Endothelial cell of umbilical vein (primary cell): Measurements from ENCODE around the gene HBQ1. TPM values are rescaled to one million over a fixed set of nuclear protein-coding genes. Genes with fewer than 3 reads are reported as not detected.

Experiments
- BruUV-seq: library from RNA; stranded (reverse); fragments of 400-500 nt; replicated peaks from 2 replicates; lab custom pipeline; 2021; lab: Mats Ljungman, UMichigan
- CTCF ChIA-PET: fragments of 300-600, 350-600 bp; sonication (Branson Sonifier 250); formaldehyde crosslinking; loops from one replicate; lab custom pipeline; 2021; ENCODE audit warnings: antibody characterized with exemption, inconsistent platforms; lab: Charles Lee
- POLR2A ChIA-PET: fragments of 300-600, 350-600 bp; sonication (Branson Sonifier 250); formaldehyde crosslinking; loops from one replicate; lab custom pipeline; 2021; ENCODE audit warnings: antibody characterized with exemption, inconsistent platforms; lab: Charles Lee
- DNase-seq: peaks from one replicate; pipeline ENCODE4 v3.0.0-alpha.2; 2011; ENCODE audit warnings: low read depth, low spot score
- FAIRE-seq: peaks from 2 replicates; lab custom pipeline; 2011; peaks lifted over from hg19 to GRCh38; lab: Jason Lieb, UNC
- H2AFZ ChIP-seq: 2 replicates; pipeline ENCODE4 v1.6.0; 2012; ENCODE audit warnings: low read depth, low read length, control low read depth, inconsistent platforms
- H3K27ac ChIP-seq: 2 replicates; pipeline ENCODE4 v1.5.1; 2011; ENCODE audit warnings: low read depth, mild to moderate bottlenecking, control low read depth, low read length, moderate library complexity; ENCODE audit not compliant: insufficient read depth
- H3K27me3 ChIP-seq, 2 experiments: 2 replicates each; pipeline versions ENCODE4 v1.6.0 to v1.6.1; 2011; ENCODE audit warnings: low read length in 2 of 2, mixed read lengths in 1 of 2; ENCODE audit not compliant: control insufficient read depth in 2 of 2, insufficient read depth in 2 of 2
- H3K36me3 ChIP-seq, 2 experiments: 2 replicates in 1 of 2; 3 replicates in 1 of 2; pipeline ENCODE4 v1.5.1; 2011; ENCODE audit warnings: low read length in 2 of 2, mild to moderate bottlenecking in 1 of 2, moderate library complexity in 1 of 2; ENCODE audit not compliant: control insufficient read depth in 2 of 2, insufficient read depth in 2 of 2; ENCODE audit errors: extremely low read depth in 1 of 2
- H3K4me1 ChIP-seq: 3 replicates; pipeline ENCODE4 v1.5.1; 2011; ENCODE audit warnings: mild to moderate bottlenecking, low read length; ENCODE audit not compliant: control insufficient read depth, insufficient read depth; ENCODE audit errors: extremely low read depth
- H3K4me2 ChIP-seq: 2 replicates; pipeline ENCODE4 v1.6.1; 2011; ENCODE audit warnings: low read length, control low read depth, mixed read lengths; ENCODE audit not compliant: insufficient read depth
- H3K4me3 ChIP-seq, 3 experiments: fragments of 200-600 bp in 1 of 3; sonication (generic), shearing (Covaris generic) in 1 of 3; replicated peaks in 1 of 3; 2 replicates each; pipeline ENCODE4 v1.5.1; 2011 to 2016; ENCODE audit warnings: control low read depth in 3 of 3, low read length in 3 of 3, mild to moderate bottlenecking in 2 of 3, inconsistent platforms in 1 of 3, low read depth in 1 of 3, moderate library complexity in 1 of 3; ENCODE audit not compliant: insufficient read depth in 1 of 3
- H3K79me2 ChIP-seq: 2 replicates; pipeline ENCODE4 v1.6.0; 2012; ENCODE audit warnings: low read length, inconsistent platforms; ENCODE audit not compliant: control insufficient read depth, insufficient read depth
- H3K9ac ChIP-seq: replicated peaks from 2 replicates; pipeline ENCODE3; 2011; ENCODE audit warnings: low read length, control low read depth; ENCODE audit not compliant: insufficient read depth; ENCODE audit errors: extremely low read depth
- H3K9me1 ChIP-seq: replicated peaks from 3 replicates; pipeline ENCODE4 v1.6.0; 2011; ENCODE audit warnings: mild to moderate bottlenecking, low read length; ENCODE audit not compliant: control insufficient read depth, insufficient read depth; ENCODE audit errors: extremely low read depth
- H3K9me3 ChIP-seq: replicated peaks from 2 replicates; pipeline ENCODE4 v1.5.1; 2012; ENCODE audit warnings: low read length, inconsistent platforms; ENCODE audit not compliant: control insufficient read depth, insufficient read depth
- H4K20me1 ChIP-seq: replicated peaks from 2 replicates; pipeline ENCODE3; 2011; ENCODE audit warnings: mild to moderate bottlenecking, low read length; ENCODE audit not compliant: control insufficient read depth, insufficient read depth; ENCODE audit errors: extremely low read depth
- EZH2 ChIP-seq: IDR thresholded peaks from 2 replicates; pipeline ENCODE4 v1.6.1; 2012; ENCODE audit warnings: borderline replicate concordance, low read depth, mild to moderate bottlenecking, moderate library complexity, low read length, inconsistent platforms; ENCODE audit not compliant: severe bottlenecking
- FOS ChIP-seq: IDR thresholded peaks from 2 replicates; pipeline ENCODE4 v1.6.1; 2011; ENCODE audit warnings: mild to moderate bottlenecking, low read length, moderate library complexity, borderline replicate concordance; ENCODE audit not compliant: insufficient read depth
- GATA2 ChIP-seq: IDR thresholded peaks from 2 replicates; pipeline ENCODE4 v1.7.0; 2011; ENCODE audit warnings: low read depth, mild to moderate bottlenecking, moderate library complexity, mixed read lengths, low read length; ENCODE audit not compliant: insufficient read length, insufficient read depth
- JUN ChIP-seq: IDR thresholded peaks from 2 replicates; pipeline ENCODE4 v1.6.1; 2011; ENCODE audit warnings: borderline replicate concordance, low read depth; ENCODE audit not compliant: insufficient read length, insufficient read depth
- MYC ChIP-seq: IDR thresholded peaks from one replicate; pipeline ENCODE4 v1.6.1; 2011; ENCODE audit warnings: mild to moderate bottlenecking, low read depth, low read length
- POLR2A ChIP-seq: IDR thresholded peaks from 2 replicates; pipeline ENCODE4 v1.6.1; 2012; ENCODE audit warnings: low read depth, mild to moderate bottlenecking, control low read depth, low read length
- POLR2AphosphoS5 ChIP-seq: IDR thresholded peaks from 2 replicates; pipeline ENCODE4 v1.6.1; 2012; ENCODE audit warnings: low read depth, mild to moderate bottlenecking, control low read depth, low read length, moderate library complexity; ENCODE audit not compliant: insufficient read depth
- dilution Hi-C: fragments of 300-500 bp; cut with MboI; formaldehyde crosslinking; loops from one replicate; pipeline ENCODE4 v1.15.0; 2019; ENCODE audit warnings: low sequenced_read_pairs; ENCODE audit not compliant: extremely low pct_ligation_motif_present
- intact Hi-C: fragments of 100-400 bp; cut with micrococcal nuclease; formaldehyde crosslinking; loops from one replicate; pipeline ENCODE4 v1.10.0; 2022
- polyA plus RNA-seq, 4 experiments: library from polyadenylated mRNA; depleted of rRNA in 3 of 4; stranded (reverse) in 3 of 4; unstranded in 1 of 4; fragments of >200 nt; gene quantifications; 2 replicates each; pipeline versions ENCODE4 v1.2.1 to v1.2.3, GENCODE V29; 2011 to 2012; ENCODE audit warnings: missing spikeins in 1 of 4
- total RNA-seq: library from RNA; stranded (reverse); gene quantifications from 2 replicates; pipeline ENCODE4 v1.2.3, GENCODE V29; 2021
- TF ChIP-seq, protein P1 (sequence below): IDR thresholded peaks from 2 replicates; pipeline ENCODE4 v1.6.1; 2011; ENCODE audit not compliant: insufficient read depth, insufficient read length
- TF ChIP-seq, protein P2 (sequence below), 2 donors: IDR thresholded peaks; 1 replicate in 1 of 2; 2 replicates in 1 of 2; pipeline ENCODE4 v1.5.1; 2011; ENCODE audit warnings: low read length in 2 of 2, mild to moderate bottlenecking in 2 of 2, moderate library complexity in 2 of 2, control low read depth in 1 of 2, inconsistent platforms in 1 of 2, low read depth in 1 of 2; ENCODE audit not compliant: insufficient read depth in 1 of 2; ENCODE audit errors: extremely low read depth in 1 of 2

The HBQ1 gene
- total and polyA plus RNA-seq, 2 donors (not counting 3 experiments of a cell fraction or from before 2014, with no cell fraction given) = 0.75 TPM; not detected in 1

DNA sequence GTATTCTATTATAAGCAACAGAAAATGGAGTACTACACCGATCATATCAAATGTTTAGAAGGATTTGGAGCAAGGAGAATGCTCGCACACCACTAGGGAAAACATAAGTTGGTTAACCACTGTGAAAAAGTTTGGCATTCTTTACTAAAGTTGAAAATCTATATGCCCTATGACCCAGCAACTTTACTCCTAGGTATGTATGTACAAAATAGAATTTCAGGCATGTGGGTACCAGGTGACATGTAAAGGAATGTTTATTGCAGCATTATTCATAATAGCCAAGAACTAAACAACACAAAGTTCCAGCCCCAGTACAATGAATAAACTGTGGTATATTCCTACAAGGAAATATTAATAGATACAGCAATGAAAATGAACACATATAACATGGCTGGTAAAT, 33.6 kb upstream of the HBQ1 start:
- ChIA-PET POLR2A (no interaction called here), CTCF (no interaction called here)
- FAIRE-seq (no peak), DNase-seq (no peak)
- Histone ChIP-seq H3K27me3 (peaks cover 0 to 2% of the 10 kb centered on the region in 2 experiments), H3K4me1 (no peaks in the 10 kb centered on the region), H3K79me2 (no peaks in the 10 kb centered on the region), H3K36me3 (no peaks in the 10 kb centered on the region), H4K20me1 (no peaks in the 10 kb centered on the region), H3K9ac (no peak overlapping the region), H3K27ac (no peak overlapping the region), H3K4me2 (no peak overlapping the region), H3K9me1 (no peaks in the 10 kb centered on the region), H3K4me3 (no peak overlapping the region), H2AFZ (no peak overlapping the region), H3K9me3 (no peaks in the 10 kb centered on the region)
- TF ChIP-seq, protein P1, sequence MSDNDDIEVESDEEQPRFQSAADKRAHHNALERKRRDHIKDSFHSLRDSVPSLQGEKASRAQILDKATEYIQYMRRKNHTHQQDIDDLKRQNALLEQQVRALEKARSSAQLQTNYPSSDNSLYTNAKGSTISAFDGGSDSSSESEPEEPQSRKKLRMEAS = no peak
- TF ChIP-seq FOS (no peak), POLR2AphosphoS5 (no peak), EZH2 (no peak), POLR2A (no peak), MYC (no peak), JUN (no peak), GATA2 (no peak)
- TF ChIP-seq, protein P2, sequence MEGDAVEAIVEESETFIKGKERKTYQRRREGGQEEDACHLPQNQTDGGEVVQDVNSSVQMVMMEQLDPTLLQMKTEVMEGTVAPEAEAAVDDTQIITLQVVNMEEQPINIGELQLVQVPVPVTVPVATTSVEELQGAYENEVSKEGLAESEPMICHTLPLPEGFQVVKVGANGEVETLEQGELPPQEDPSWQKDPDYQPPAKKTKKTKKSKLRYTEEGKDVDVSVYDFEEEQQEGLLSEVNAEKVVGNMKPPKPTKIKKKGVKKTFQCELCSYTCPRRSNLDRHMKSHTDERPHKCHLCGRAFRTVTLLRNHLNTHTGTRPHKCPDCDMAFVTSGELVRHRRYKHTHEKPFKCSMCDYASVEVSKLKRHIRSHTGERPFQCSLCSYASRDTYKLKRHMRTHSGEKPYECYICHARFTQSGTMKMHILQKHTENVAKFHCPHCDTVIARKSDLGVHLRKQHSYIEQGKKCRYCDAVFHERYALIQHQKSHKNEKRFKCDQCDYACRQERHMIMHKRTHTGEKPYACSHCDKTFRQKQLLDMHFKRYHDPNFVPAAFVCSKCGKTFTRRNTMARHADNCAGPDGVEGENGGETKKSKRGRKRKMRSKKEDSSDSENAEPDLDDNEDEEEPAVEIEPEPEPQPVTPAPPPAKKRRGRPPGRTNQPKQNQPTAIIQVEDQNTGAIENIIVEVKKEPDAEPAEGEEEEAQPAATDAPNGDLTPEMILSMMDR (IDR thresholded peaks at IDR 0.05; ENCODE audit: extremely low read depth in 1 of 2, insufficient read depth in 1 of 2, low read depth in 1 of 2, low read length in 2 of 2) = no peak
- intact Hi-C loops = no loop called here
- BruUV-seq = no TSS peak
- dilution Hi-C loops = no loop called here
